HepG2 (cell line): ENCODE data around the gene NPPC. TPM values are rescaled to one million over a fixed set of nuclear protein-coding genes. Genes with fewer than 3 reads are reported as not detected.

ENCODE experiments used
- ATAC-seq: fragments of 200-7000 bp; cut with Tn5 transposase; 3 replicates; pipeline ENCODE4 v1.9.1; 2020; ENCODE audit warnings: mild to moderate bottlenecking, moderate library complexity
- BruUV-seq: library from RNA; stranded (reverse); fragments of 400-500 nt; replicated peaks from 2 replicates; lab custom pipeline; 2021; lab: Mats Ljungman, UMichigan
- CTCF ChIA-PET: fragments of 300-600 bp; formaldehyde crosslinking; extraction: SDS; loops from one replicate; lab custom pipeline; 2021; ENCODE audit warnings: low total read pairs, inconsistent platforms, low intra/inter-chr PET ratio; lab: Yijun Ruan, JAX
- POLR2A ChIA-PET: fragments of 350-600 bp; sonication (Branson Sonifier 250); formaldehyde crosslinking; loops from one replicate; lab custom pipeline; 2020; ENCODE audit warnings: antibody characterized with exemption, inconsistent platforms; lab: Yijun Ruan, JAX
- DNase-seq: peaks from one replicate; pipeline ENCODE4 v3.0.0-alpha.2; 2015; ENCODE audit warnings: low spot score
- FAIRE-seq: peaks from 3 replicates; lab custom pipeline; 2011; peaks lifted over from hg19 to GRCh38; lab: Jason Lieb, UNC
- H2AFZ ChIP-seq: one replicate; pipeline ENCODE4 v1.6.1; 2011; ENCODE audit warnings: low read length, inconsistent platforms
- H3K27ac ChIP-seq: fragments of 300-600 bp; 3 replicates; pipeline ENCODE4 v1.8.0; 2011; ENCODE audit warnings: mixed run types, mild to moderate bottlenecking, mixed read lengths, low read length, inconsistent platforms; ENCODE audit not compliant: insufficient read depth; ENCODE audit errors: extremely low read length
- H3K27me3 ChIP-seq, 2 experiments: fragments of 200-600 bp in 1 of 2; 2 replicates in 1 of 2; 3 replicates in 1 of 2; pipeline versions ENCODE4 v1.6.0 to v1.8.0; 2011; ENCODE audit warnings: low read length in 2 of 2, mild to moderate bottlenecking in 2 of 2, moderate library complexity in 2 of 2, inconsistent platforms in 1 of 2; ENCODE audit not compliant: insufficient read depth in 2 of 2, control insufficient read depth in 1 of 2
- H3K36me3 ChIP-seq, 2 experiments: fragments of 200-600 bp in 1 of 2; replicated peaks in 1 of 2; 2 replicates in 1 of 2; 3 replicates in 1 of 2; pipeline versions ENCODE4 v1.5.1 to v1.8.0; 2011; ENCODE audit warnings: low read length in 2 of 2, inconsistent platforms in 1 of 2; ENCODE audit not compliant: insufficient read depth in 2 of 2, control insufficient read depth in 1 of 2
- H3K4me1 ChIP-seq: 2 replicates; pipeline ENCODE4 v1.5.1; 2012; ENCODE audit warnings: low read length, inconsistent platforms; ENCODE audit not compliant: insufficient read depth
- H3K4me2 ChIP-seq: 2 replicates; pipeline ENCODE4 v1.6.0; 2011; ENCODE audit warnings: low read depth, low read length, inconsistent platforms
- H3K4me3 ChIP-seq, 3 experiments: fragments of 200-600 bp in 1 of 3; sonication (generic), shearing (Covaris generic) in 1 of 3; replicated peaks in 1 of 3; 2 replicates each; pipeline ENCODE4 v1.5.1; 2011 to 2016; ENCODE audit warnings: low read length in 3 of 3, inconsistent platforms in 2 of 3, low read depth in 2 of 3, mild to moderate bottlenecking in 2 of 3, control low read depth in 1 of 3, mixed read lengths in 1 of 3; ENCODE audit not compliant: insufficient read depth in 1 of 3
- H3K79me2 ChIP-seq: one replicate; pipeline ENCODE4 v1.6.1; 2011; ENCODE audit warnings: low read length, inconsistent platforms; ENCODE audit not compliant: insufficient read depth
- H3K9ac ChIP-seq: 2 replicates; pipeline ENCODE4 v1.6.0; 2011; ENCODE audit warnings: mild to moderate bottlenecking, low read depth, low read length, inconsistent platforms; ENCODE audit not compliant: insufficient read depth
- H3K9me3 ChIP-seq: 2 replicates; pipeline ENCODE4 v1.5.1; 2012; ENCODE audit warnings: mild to moderate bottlenecking, low read length
- H4K20me1 ChIP-seq: 2 replicates; pipeline ENCODE4 v1.6.0; 2011; ENCODE audit warnings: inconsistent platforms, mild to moderate bottlenecking, low read length, moderate library complexity; ENCODE audit not compliant: insufficient read depth
- MAFG ChIP-seq: sonication (generic); formaldehyde crosslinking; IDR thresholded peaks from 2 replicates; pipeline ENCODE4 v1.5.1; 2020; ENCODE audit warnings: mild to moderate bottlenecking, missing genetic modification reagents
- MAX ChIP-seq: IDR thresholded peaks from 2 replicates; pipeline ENCODE4 v1.6.1; 2012; ENCODE audit warnings: inconsistent platforms
- MIER2 ChIP-seq: IDR thresholded peaks from 2 replicates; pipeline ENCODE4 v1.6.1; 2016; ENCODE audit warnings: missing biosample characterization, missing genetic modification reagents
- RAD21 ChIP-seq: fragments of 450-650 bp; formaldehyde crosslinking; IDR thresholded peaks from 2 replicates; pipeline ENCODE4 v1.5.0; 2020; ENCODE audit warnings: mild to moderate bottlenecking
- RCOR2 ChIP-seq: IDR thresholded peaks from 2 replicates; pipeline ENCODE4 v1.6.1; 2016; ENCODE audit warnings: missing biosample characterization, missing genetic modification reagents
- RXRA ChIP-seq: sonication (generic); formaldehyde crosslinking; IDR thresholded peaks from 2 replicates; pipeline ENCODE4 v1.5.1; 2020; ENCODE audit warnings: missing genetic modification reagents
- SALL1 ChIP-seq: sonication (generic); formaldehyde crosslinking; IDR thresholded peaks from 2 replicates; pipeline ENCODE4 v1.8.0; 2022; ENCODE audit warnings: mild to moderate bottlenecking, missing genetic modification reagents
- SMARCE1 ChIP-seq: fragments of 450-650 bp; IDR thresholded peaks from 2 replicates; pipeline ENCODE4 v1.6.1; 2017; ENCODE audit warnings: borderline replicate concordance
- ZFP36 ChIP-seq: fragments of 150-350 bp; IDR thresholded peaks from 2 replicates; pipeline ENCODE4 v1.6.1; 2018; ENCODE audit warnings: borderline replicate concordance, low read length, low read depth; ENCODE audit not compliant: partially characterized antibody
- ZFP82 ChIP-seq: sonication (generic); formaldehyde crosslinking; IDR thresholded peaks from 2 replicates; pipeline ENCODE4 v1.5.1; 2020; ENCODE audit warnings: mild to moderate bottlenecking, missing genetic modification reagents, borderline replicate concordance
- ZFX ChIP-seq: sonication (generic); formaldehyde crosslinking; IDR thresholded peaks from 2 replicates; pipeline ENCODE4 v1.4.0; 2020; ENCODE audit warnings: mild to moderate bottlenecking, low read depth, missing genetic modification reagents, moderate library complexity
- ZKSCAN1 ChIP-seq: fragments of 150-350 bp; IDR thresholded peaks from 2 replicates; pipeline ENCODE4 v1.6.1; 2014; ENCODE audit warnings: low read length
- ZNF180 ChIP-seq: sonication (generic); formaldehyde crosslinking; IDR thresholded peaks from 2 replicates; pipeline ENCODE4 v1.4.0; 2020; ENCODE audit warnings: low read depth, missing genetic modification reagents, borderline replicate concordance
- ZNF672 ChIP-seq: sonication (generic); formaldehyde crosslinking; IDR thresholded peaks from 2 replicates; pipeline ENCODE4 v1.8.1; 2022; ENCODE audit warnings: missing genetic modification reagents
- ZNF772 ChIP-seq: sonication (generic); formaldehyde crosslinking; IDR thresholded peaks from 2 replicates; pipeline ENCODE4 v1.5.0; 2020; ENCODE audit warnings: mild to moderate bottlenecking, missing genetic modification reagents
- WGBS: methylation state at CpG from one replicate; pipeline ENCODE4 v1.1.6; 2017; ENCODE audit warnings: low lambda C conversion rate; 5-methylcytosine and 5-hydroxymethylcytosine counted together
- in situ Hi-C: cut with HindIII; loops from 2 replicates; pipeline ENCODE4 v1.10.0; 2017; ENCODE audit warnings: low pct_unique_long_range_greater_than_20kb; ENCODE audit not compliant: extremely low pct_ligation_motif_present
- intact Hi-C: fragments of 100-400 bp; cut with micrococcal nuclease; formaldehyde crosslinking; loops from one replicate; pipeline ENCODE4 v1.10.0; 2022; ENCODE audit not compliant: unreplicated experiment
- polyA plus RNA-seq, 8 experiments: library from polyadenylated mRNA; depleted of rRNA in 3 of 8; stranded (reverse) in 7 of 8; unstranded in 1 of 8; fragments of >200 nt; fragmentation: Illumina TruSeq in 4 of 8; extraction: Trizol in 4 of 8; gene quantifications; 2 replicates each; pipeline versions ENCODE4 v1.2.1 to v1.2.3, GENCODE V29; 2011 to 2016; ENCODE audit warnings: low read depth in 4 of 8, missing spikeins in 1 of 8, mixed read lengths in 1 of 8; ENCODE audit not compliant: insufficient read depth in 1 of 8
- total RNA-seq, 5 experiments: library from RNA; depleted of rRNA; stranded (reverse); fragments of >200 nt; fragmentation: Illumina TruSeq; extraction: Trizol; gene quantifications; 2 replicates each; pipeline ENCODE4 v1.2.3, GENCODE V29; 2016; ENCODE audit warnings: low read depth in 1 of 5
- TF ChIP-seq, protein P1 (sequence below): sonication (generic); formaldehyde crosslinking; conservative IDR thresholded peaks from 2 replicates; pipeline ENCODE4 v1.8.1; 2023; ENCODE audit warnings: missing genetic modification reagents

The NPPC gene
- total and polyA plus RNA-seq, 2 of the 13 experiments (the other 11 are each of a cell fraction or from before 2014, with no cell fraction given), result 0.11 TPM; not detected in 1

DNA sequence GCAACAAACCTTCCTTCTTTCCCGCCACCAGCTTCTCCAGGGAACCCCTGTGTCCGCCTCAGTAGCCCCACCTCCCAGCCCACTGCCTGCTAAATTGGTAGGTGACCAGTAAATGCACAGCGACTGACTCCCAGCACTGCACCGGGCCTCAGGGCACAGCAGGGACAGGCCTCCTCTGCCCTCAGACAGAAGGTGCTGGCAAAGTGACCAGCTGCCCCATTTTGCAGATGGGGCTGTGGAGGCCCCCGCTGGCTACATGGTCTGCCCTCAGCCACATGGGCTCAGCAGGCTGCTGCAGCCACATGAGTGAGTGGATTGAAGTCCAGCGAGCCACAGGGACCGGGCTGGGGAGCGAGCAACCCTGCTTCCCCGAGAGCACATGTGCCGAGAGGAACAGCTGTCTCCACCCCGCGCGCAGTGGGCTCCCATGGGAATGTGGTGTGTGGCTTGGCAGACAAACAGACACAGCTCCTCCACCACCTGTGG, 7.8 kb upstream of the NPPC start (continued):
- TF ChIP-seq, protein P1, sequence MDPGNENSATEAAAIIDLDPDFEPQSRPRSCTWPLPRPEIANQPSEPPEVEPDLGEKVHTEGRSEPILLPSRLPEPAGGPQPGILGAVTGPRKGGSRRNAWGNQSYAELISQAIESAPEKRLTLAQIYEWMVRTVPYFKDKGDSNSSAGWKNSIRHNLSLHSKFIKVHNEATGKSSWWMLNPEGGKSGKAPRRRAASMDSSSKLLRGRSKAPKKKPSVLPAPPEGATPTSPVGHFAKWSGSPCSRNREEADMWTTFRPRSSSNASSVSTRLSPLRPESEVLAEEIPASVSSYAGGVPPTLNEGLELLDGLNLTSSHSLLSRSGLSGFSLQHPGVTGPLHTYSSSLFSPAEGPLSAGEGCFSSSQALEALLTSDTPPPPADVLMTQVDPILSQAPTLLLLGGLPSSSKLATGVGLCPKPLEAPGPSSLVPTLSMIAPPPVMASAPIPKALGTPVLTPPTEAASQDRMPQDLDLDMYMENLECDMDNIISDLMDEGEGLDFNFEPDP (CRISPR knock-in tag), result 0 out of 2 replicates have a peak, but pooled peaks have one; percentile 24
- TF ChIP-seq ZNF180, result no peak
- TF ChIP-seq ZNF772 (CRISPR knock-in tag), result 0 out of 2 replicates have a peak, but pooled peaks have one; percentile 30
- no peak for TF ChIP-seq ZFP82
- TF ChIP-seq MIER2 (CRISPR knock-in tag), result no peak
- peak; percentile 37; the same call in 1 of the 2 replicates for TF ChIP-seq MAFG
- TF ChIP-seq ZFX (CRISPR knock-in tag), result peak; percentile 16; the same call in 1 of the 2 replicates
- TF ChIP-seq MAX, result peak; percentile 73

- Histone ChIP-seq H2AFZ (no peak overlapping the region), H3K79me2 (no peaks in the 10 kb centered on the region), H3K9me3 (no peaks in the 10 kb centered on the region), H3K4me2 (peak overlapping the region; percentile 75), H3K4me1 (peaks cover 27% of the 10 kb centered on the region), H4K20me1 (no peaks in the 10 kb centered on the region), H3K27ac (no peak overlapping the region), H3K27me3 (peaks cover 9 to 60% of the 10 kb centered on the region in 2 experiments; a peak in 4 of 5 replicates), H3K36me3 (no peaks in the 10 kb centered on the region), H3K4me3 (peak overlapping the region in 1 of 3 experiments; percentile 57; a peak in 1 of 6 replicates), H3K9ac (no peak overlapping the region)
- intact Hi-C loops (no loop called here), in situ Hi-C loops (no loop called here)
- DNase-seq (no peak), FAIRE-seq (peak; percentile 26), ATAC-seq (peak; percentile 14)
- ChIA-PET CTCF (interaction anchor here (1.4 kb wide), 1 partner anchor 8 kb away, joined by 4 read pairs; no protein-coding TSS in a partner anchor), POLR2A (no interaction called here)
- no TSS peak for BruUV-seq
- WGBS, result 20% methylated on average over 11 of the region's 15 CpGs
- TF ChIP-seq ZKSCAN1 (no peak), ZNF672 (CRISPR knock-in tag) (no peak), SMARCE1 (no peak), RAD21 (CRISPR knock-in tag) (0 out of 2 replicates have a peak, but pooled peaks have one; percentile 3), RCOR2 (no peak), ZFP36 (no peak), SALL1 (CRISPR knock-in tag) (no peak), RXRA (CRISPR knock-in tag) (no peak)
Observed at GRCh38 chr2:231932985-231933915, 7.1 kb upstream of the NPPC start.
